HepG2 (cell line): Measurements from ENCODE around the gene RING1. TPM values are rescaled to one million over a fixed set of nuclear protein-coding genes. Genes with fewer than 3 reads are reported as not detected.
A peak's percentile ranks its signal among the peaks of the same experiment; 100 is the strongest.

ENCODE experiments used
- AFF4 ChIP-seq: sonication (generic); formaldehyde crosslinking; IDR thresholded peaks from 2 replicates; pipeline ENCODE4 v1.4.0; 2020; ENCODE audit warnings: missing genetic modification reagents
- ARHGAP35 ChIP-seq: sonication (generic); formaldehyde crosslinking; IDR thresholded peaks from 2 replicates; pipeline ENCODE4 v1.9.0; 2022; ENCODE audit warnings: mild to moderate bottlenecking, inconsistent platforms, moderate library complexity, missing genetic modification reagents, borderline replicate concordance
- CEBPG ChIP-seq: IDR thresholded peaks from 2 replicates; pipeline ENCODE4 v1.6.1; 2016
- MXI1 ChIP-seq: IDR thresholded peaks from 3 replicates; pipeline ENCODE4 v1.6.1; 2012; ENCODE audit warnings: low read depth, low read length, inconsistent platforms, borderline replicate concordance
- SNAPC2 ChIP-seq: sonication (generic); formaldehyde crosslinking; IDR thresholded peaks from 2 replicates; pipeline ENCODE4 v1.8.1; 2022; ENCODE audit warnings: mild to moderate bottlenecking, missing genetic modification reagents
- TSC22D2 ChIP-seq: sonication (generic); formaldehyde crosslinking; IDR thresholded peaks from 2 replicates; pipeline ENCODE4 v1.5.1; 2020; ENCODE audit warnings: missing genetic modification reagents, mild to moderate bottlenecking, borderline replicate concordance
- ZNF143 ChIP-seq: sonication (generic); formaldehyde crosslinking; IDR thresholded peaks from 2 replicates; pipeline ENCODE4 v1.4.0; 2020; ENCODE audit warnings: missing genetic modification reagents
- ZNF343 ChIP-seq: sonication (generic); formaldehyde crosslinking; IDR thresholded peaks from 2 replicates; pipeline ENCODE4 v1.4.0; 2020; ENCODE audit warnings: mild to moderate bottlenecking, missing genetic modification reagents
- ZNF382 ChIP-seq: sonication (generic); formaldehyde crosslinking; IDR thresholded peaks from 2 replicates; pipeline ENCODE4 v1.5.0; 2020; ENCODE audit warnings: missing genetic modification reagents, mild to moderate bottlenecking, borderline replicate concordance
- ZNF460 ChIP-seq: sonication (generic); formaldehyde crosslinking; IDR thresholded peaks from 2 replicates; pipeline ENCODE4 v1.5.1; 2020; ENCODE audit warnings: missing genetic modification reagents, mild to moderate bottlenecking, borderline replicate concordance
- ZNF879 ChIP-seq: sonication (generic); formaldehyde crosslinking; IDR thresholded peaks from 2 replicates; pipeline ENCODE4 v1.8.1; 2023; ENCODE audit warnings: missing genetic modification reagents
- polyA plus RNA-seq, 8 experiments: library from polyadenylated mRNA; depleted of rRNA in 3 of 8; stranded (reverse) in 7 of 8; unstranded in 1 of 8; fragments of >200 nt; fragmentation: Illumina TruSeq in 4 of 8; extraction: Trizol in 4 of 8; gene quantifications; 2 replicates each; pipeline versions ENCODE4 v1.2.1 to v1.2.3, GENCODE V29; 2011 to 2016; ENCODE audit warnings: low read depth in 4 of 8, missing spikeins in 1 of 8, mixed read lengths in 1 of 8; ENCODE audit not compliant: insufficient read depth in 1 of 8
- total RNA-seq, 5 experiments: library from RNA; depleted of rRNA; stranded (reverse); fragments of >200 nt; fragmentation: Illumina TruSeq; extraction: Trizol; gene quantifications; 2 replicates each; pipeline ENCODE4 v1.2.3, GENCODE V29; 2016; ENCODE audit warnings: low read depth in 1 of 5
- TF ChIP-seq, protein P1 (sequence below): sonication (generic); formaldehyde crosslinking; IDR thresholded peaks from 2 replicates; pipeline ENCODE4 v1.4.0; 2020; ENCODE audit warnings: mild to moderate bottlenecking, missing genetic modification reagents
- TF ChIP-seq, protein P2 (sequence below): sonication (generic); formaldehyde crosslinking; IDR thresholded peaks from 2 replicates; pipeline ENCODE4 v1.4.0; 2020; ENCODE audit warnings: missing genetic modification reagents, borderline replicate concordance
- TF ChIP-seq, protein P3 (sequence below): sonication (generic); formaldehyde crosslinking; IDR thresholded peaks from 2 replicates; pipeline ENCODE4 v1.8.1; 2023; ENCODE audit warnings: missing genetic modification reagents, mild to moderate bottlenecking, borderline replicate concordance
- TF ChIP-seq, protein P4 (sequence below): sonication (generic); formaldehyde crosslinking; IDR thresholded peaks from 2 replicates; pipeline ENCODE4 v1.4.0; 2020; ENCODE audit warnings: missing genetic modification reagents

RING1 gene
- total and polyA plus RNA-seq, 2 of the 13 experiments (the other 11 are each of a cell fraction or from before 2014, with no cell fraction given) = 23.9 to 33.6 TPM

- TF ChIP-seq, protein P1, sequence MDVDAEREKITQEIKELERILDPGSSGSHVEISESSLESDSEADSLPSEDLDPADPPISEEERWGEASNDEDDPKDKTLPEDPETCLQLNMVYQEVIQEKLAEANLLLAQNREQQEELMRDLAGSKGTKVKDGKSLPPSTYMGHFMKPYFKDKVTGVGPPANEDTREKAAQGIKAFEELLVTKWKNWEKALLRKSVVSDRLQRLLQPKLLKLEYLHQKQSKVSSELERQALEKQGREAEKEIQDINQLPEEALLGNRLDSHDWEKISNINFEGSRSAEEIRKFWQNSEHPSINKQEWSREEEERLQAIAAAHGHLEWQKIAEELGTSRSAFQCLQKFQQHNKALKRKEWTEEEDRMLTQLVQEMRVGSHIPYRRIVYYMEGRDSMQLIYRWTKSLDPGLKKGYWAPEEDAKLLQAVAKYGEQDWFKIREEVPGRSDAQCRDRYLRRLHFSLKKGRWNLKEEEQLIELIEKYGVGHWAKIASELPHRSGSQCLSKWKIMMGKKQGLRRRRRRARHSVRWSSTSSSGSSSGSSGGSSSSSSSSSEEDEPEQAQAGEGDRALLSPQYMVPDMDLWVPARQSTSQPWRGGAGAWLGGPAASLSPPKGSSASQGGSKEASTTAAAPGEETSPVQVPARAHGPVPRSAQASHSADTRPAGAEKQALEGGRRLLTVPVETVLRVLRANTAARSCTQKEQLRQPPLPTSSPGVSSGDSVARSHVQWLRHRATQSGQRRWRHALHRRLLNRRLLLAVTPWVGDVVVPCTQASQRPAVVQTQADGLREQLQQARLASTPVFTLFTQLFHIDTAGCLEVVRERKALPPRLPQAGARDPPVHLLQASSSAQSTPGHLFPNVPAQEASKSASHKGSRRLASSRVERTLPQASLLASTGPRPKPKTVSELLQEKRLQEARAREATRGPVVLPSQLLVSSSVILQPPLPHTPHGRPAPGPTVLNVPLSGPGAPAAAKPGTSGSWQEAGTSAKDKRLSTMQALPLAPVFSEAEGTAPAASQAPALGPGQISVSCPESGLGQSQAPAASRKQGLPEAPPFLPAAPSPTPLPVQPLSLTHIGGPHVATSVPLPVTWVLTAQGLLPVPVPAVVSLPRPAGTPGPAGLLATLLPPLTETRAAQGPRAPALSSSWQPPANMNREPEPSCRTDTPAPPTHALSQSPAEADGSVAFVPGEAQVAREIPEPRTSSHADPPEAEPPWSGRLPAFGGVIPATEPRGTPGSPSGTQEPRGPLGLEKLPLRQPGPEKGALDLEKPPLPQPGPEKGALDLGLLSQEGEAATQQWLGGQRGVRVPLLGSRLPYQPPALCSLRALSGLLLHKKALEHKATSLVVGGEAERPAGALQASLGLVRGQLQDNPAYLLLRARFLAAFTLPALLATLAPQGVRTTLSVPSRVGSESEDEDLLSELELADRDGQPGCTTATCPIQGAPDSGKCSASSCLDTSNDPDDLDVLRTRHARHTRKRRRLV = no peak
- TF ChIP-seq TSC22D2 (CRISPR knock-in tag) (no peak), ZNF879 (CRISPR knock-in tag) (no peak), SNAPC2 (CRISPR knock-in tag) (0 out of 2 replicates have a peak, but pooled peaks have one; percentile 21), ARHGAP35 (CRISPR knock-in tag) (peak; percentile 45; the same call in 1 of the 2 replicates), ZNF382 (no peak), CEBPG (CRISPR knock-in tag) (0 out of 2 replicates have a peak, but pooled peaks have one; percentile 2), AFF4 (CRISPR knock-in tag) (no peak), ZNF343 (no peak), MXI1 (no peak), ZNF143 (CRISPR knock-in tag) (peak; percentile 23; the same call in 1 of the 2 replicates), ZNF460 (no peak)
- TF ChIP-seq, protein P2, sequence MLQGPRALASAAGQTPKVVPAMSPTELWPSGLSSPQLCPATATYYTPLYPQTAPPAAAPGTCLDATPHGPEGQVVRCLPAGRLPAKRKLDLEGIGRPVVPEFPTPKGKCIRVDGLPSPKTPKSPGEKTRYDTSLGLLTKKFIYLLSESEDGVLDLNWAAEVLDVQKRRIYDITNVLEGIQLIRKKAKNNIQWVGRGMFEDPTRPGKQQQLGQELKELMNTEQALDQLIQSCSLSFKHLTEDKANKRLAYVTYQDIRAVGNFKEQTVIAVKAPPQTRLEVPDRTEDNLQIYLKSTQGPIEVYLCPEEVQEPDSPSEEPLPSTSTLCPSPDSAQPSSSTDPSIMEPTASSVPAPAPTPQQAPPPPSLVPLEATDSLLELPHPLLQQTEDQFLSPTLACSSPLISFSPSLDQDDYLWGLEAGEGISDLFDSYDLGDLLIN (CRISPR knock-in tag) = no peak
- TF ChIP-seq, protein P3, sequence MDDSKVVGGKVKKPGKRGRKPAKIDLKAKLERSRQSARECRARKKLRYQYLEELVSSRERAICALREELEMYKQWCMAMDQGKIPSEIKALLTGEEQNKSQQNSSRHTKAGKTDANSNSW = 0 out of 2 replicates have a peak, but pooled peaks have one; percentile 81
- TF ChIP-seq, protein P4, sequence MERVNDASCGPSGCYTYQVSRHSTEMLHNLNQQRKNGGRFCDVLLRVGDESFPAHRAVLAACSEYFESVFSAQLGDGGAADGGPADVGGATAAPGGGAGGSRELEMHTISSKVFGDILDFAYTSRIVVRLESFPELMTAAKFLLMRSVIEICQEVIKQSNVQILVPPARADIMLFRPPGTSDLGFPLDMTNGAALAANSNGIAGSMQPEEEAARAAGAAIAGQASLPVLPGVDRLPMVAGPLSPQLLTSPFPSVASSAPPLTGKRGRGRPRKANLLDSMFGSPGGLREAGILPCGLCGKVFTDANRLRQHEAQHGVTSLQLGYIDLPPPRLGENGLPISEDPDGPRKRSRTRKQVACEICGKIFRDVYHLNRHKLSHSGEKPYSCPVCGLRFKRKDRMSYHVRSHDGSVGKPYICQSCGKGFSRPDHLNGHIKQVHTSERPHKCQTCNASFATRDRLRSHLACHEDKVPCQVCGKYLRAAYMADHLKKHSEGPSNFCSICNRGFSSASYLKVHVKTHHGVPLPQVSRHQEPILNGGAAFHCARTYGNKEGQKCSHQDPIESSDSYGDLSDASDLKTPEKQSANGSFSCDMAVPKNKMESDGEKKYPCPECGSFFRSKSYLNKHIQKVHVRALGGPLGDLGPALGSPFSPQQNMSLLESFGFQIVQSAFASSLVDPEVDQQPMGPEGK = no peak
Observed at GRCh38 chr6:33249732-33250630, 41.7 kb downstream of the RING1 start (continued).
